Neural progenitor cell (in vitro differentiated cells): Measurements from ENCODE around the gene MTCL1. TPM values are rescaled to one million over a fixed set of nuclear protein-coding genes. Genes with fewer than 3 reads are reported as not detected.

Source experiments
- DNase-seq: peaks from one replicate; pipeline ENCODE4 v3.0.0-alpha.2; 2016; ENCODE audit warnings: low spot score
- H2AFZ ChIP-seq: fragments of 200-600 bp; sonication (generic); replicated peaks from 2 replicates; pipeline ENCODE4 v1.6.1; 2016; ENCODE audit warnings: antibody characterized with exemption
- H3F3A ChIP-seq: fragments of 200-600 bp; sonication (generic); 2 replicates; pipeline ENCODE4 v1.6.1; 2016; ENCODE audit warnings: antibody characterized with exemption, low read depth
- H3K27ac ChIP-seq: fragments of 200-600 bp; sonication (generic); 2 replicates; pipeline ENCODE4 v1.5.1; 2016; ENCODE audit warnings: mild to moderate bottlenecking
- H3K27me3 ChIP-seq: fragments of 200-600 bp; sonication (generic); 2 replicates; pipeline ENCODE4 v1.6.1; 2016; ENCODE audit warnings: mild to moderate bottlenecking, moderate library complexity
- H3K36me3 ChIP-seq: fragments of 200-600 bp; sonication (generic); 2 replicates; pipeline ENCODE4 v1.5.1; 2016
- H3K4me1 ChIP-seq: fragments of 200-600 bp; sonication (generic); 2 replicates; pipeline ENCODE4 v1.6.1; 2016; ENCODE audit warnings: mixed run types
- H3K4me2 ChIP-seq: fragments of 200-600 bp; sonication (generic); 2 replicates; pipeline ENCODE4 v1.6.1; 2016
- H3K4me3 ChIP-seq: fragments of 200-600 bp; sonication (generic); 2 replicates; pipeline ENCODE4 v1.5.1; 2016
- H3K79me2 ChIP-seq: fragments of 200-600 bp; sonication (generic); 2 replicates; pipeline ENCODE4 v1.6.1; 2016; ENCODE audit warnings: low read depth
- H3K9ac ChIP-seq: fragments of 200-600 bp; sonication (generic); 2 replicates; pipeline ENCODE4 v1.6.1; 2016
- H3K9me3 ChIP-seq: fragments of 200-600 bp; sonication (generic); 2 replicates; pipeline ENCODE4 v1.5.1; 2016; ENCODE audit warnings: low read depth
- H4K20me1 ChIP-seq: fragments of 200-600 bp; sonication (generic); 2 replicates; pipeline ENCODE4 v1.6.1; 2016; ENCODE audit warnings: low read depth
- H3K27ac Mint-ChIP-seq: 3 replicates; pipeline ENCODE4 v1.8.0; 2021; ENCODE audit warnings: mixed read lengths
- H3K27me3 Mint-ChIP-seq: 2 replicates; pipeline ENCODE4 v1.8.0; 2022; ENCODE audit warnings: low read depth, mild to moderate bottlenecking, inconsistent platforms, moderate library complexity, mixed read lengths; ENCODE audit not compliant: insufficient read depth
- H3K36me3 Mint-ChIP-seq: 3 replicates; pipeline ENCODE4 v1.8.0; 2021; ENCODE audit warnings: mixed read lengths
- H3K4me1 Mint-ChIP-seq: 3 replicates; pipeline ENCODE4 v1.8.0; 2021; ENCODE audit warnings: mixed read lengths
- H3K4me3 Mint-ChIP-seq: 3 replicates; pipeline ENCODE4 v1.8.0; 2021; ENCODE audit warnings: mild to moderate bottlenecking, moderate library complexity, mixed read lengths
- H3K9me3 Mint-ChIP-seq: 3 replicates; pipeline ENCODE4 v1.8.0; 2020; ENCODE audit warnings: mixed read lengths
- EZH2 ChIP-seq: fragments of 200-600 bp; sonication (generic); IDR thresholded peaks from 2 replicates; pipeline ENCODE4 v1.6.1; 2017; ENCODE audit warnings: antibody characterized with exemption, mild to moderate bottlenecking, moderate library complexity
- EZH2phosphoT487 ChIP-seq: fragments of 200-600 bp; sonication (generic); IDR thresholded peaks from 2 replicates; pipeline ENCODE4 v1.6.1; 2017; ENCODE audit warnings: antibody characterized with exemption
- total RNA-seq: library from RNA; depleted of rRNA; stranded (reverse); fragments of >200 nt; gene quantifications from 2 replicates; pipeline ENCODE4 v1.2.3, GENCODE V29; 2015; ENCODE audit warnings: low replicate concordance
- TF ChIP-seq, protein P1 (sequence below): fragments of 200-600 bp; sonication (generic); IDR thresholded peaks from 2 replicates; pipeline ENCODE4 v1.5.1; 2017; ENCODE audit warnings: antibody characterized with exemption, mild to moderate bottlenecking

The MTCL1 gene
- total RNA-seq, 1 donor from 2014 or later = 36.9 TPM

DNA sequence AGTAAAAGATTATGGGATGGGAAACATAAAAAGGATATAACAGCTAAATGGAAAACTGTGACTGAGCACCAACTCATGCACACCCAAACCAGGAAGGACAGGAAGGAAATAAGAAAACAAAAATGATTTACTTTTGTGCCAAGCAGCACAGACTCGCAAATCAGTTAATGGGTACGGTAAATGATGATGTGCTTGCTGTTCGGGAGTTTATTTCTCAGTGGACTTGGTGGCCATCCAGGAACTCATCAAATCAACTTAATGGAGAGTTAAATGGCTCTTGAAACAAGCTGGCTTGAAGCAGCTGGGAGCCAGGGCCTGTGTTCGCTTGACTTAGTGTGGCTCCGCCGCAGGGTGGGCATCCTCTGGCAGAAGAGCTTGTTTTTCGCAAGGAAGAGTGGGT lies 36.2 kb downstream of the MTCL1 start:
- H3K36me3 ChIP-seq = peaks cover 4% of the 10 kb centered on the region
- H2AFZ ChIP-seq = no peak overlapping the region
- TF ChIP-seq EZH2phosphoT487 = no peak
- TF ChIP-seq, protein P1, sequence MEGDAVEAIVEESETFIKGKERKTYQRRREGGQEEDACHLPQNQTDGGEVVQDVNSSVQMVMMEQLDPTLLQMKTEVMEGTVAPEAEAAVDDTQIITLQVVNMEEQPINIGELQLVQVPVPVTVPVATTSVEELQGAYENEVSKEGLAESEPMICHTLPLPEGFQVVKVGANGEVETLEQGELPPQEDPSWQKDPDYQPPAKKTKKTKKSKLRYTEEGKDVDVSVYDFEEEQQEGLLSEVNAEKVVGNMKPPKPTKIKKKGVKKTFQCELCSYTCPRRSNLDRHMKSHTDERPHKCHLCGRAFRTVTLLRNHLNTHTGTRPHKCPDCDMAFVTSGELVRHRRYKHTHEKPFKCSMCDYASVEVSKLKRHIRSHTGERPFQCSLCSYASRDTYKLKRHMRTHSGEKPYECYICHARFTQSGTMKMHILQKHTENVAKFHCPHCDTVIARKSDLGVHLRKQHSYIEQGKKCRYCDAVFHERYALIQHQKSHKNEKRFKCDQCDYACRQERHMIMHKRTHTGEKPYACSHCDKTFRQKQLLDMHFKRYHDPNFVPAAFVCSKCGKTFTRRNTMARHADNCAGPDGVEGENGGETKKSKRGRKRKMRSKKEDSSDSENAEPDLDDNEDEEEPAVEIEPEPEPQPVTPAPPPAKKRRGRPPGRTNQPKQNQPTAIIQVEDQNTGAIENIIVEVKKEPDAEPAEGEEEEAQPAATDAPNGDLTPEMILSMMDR = no peak
- TF ChIP-seq EZH2 = no peak
- no peaks in the 10 kb centered on the region for H3K9me3 Mint-ChIP-seq
- no peak overlapping the region for H3K4me3 Mint-ChIP-seq
- H3K27me3 Mint-ChIP-seq = peaks cover 2% of the 10 kb centered on the region
- H3K27me3 ChIP-seq = no peaks in the 10 kb centered on the region
- peak overlapping the region; percentile 66 for H3K27ac ChIP-seq
- no peak for DNase-seq
- peaks cover 19% of the 10 kb centered on the region for H4K20me1 ChIP-seq
- no peak overlapping the region for H3K27ac Mint-ChIP-seq
- H3K36me3 Mint-ChIP-seq = peaks cover 5% of the 10 kb centered on the region
- H3K4me1 Mint-ChIP-seq = no peaks in the 10 kb centered on the region
- H3K4me1 ChIP-seq = peaks cover 13% of the 10 kb centered on the region
- no peak overlapping the region for H3K4me3 ChIP-seq
- H3F3A ChIP-seq = peaks cover 6% of the 10 kb centered on the region
- no peaks in the 10 kb centered on the region for H3K9me3 ChIP-seq
- H3K4me2 ChIP-seq = peak overlapping the region; percentile 56
- no peak overlapping the region for H3K9ac ChIP-seq
- peaks cover 70% of the 10 kb centered on the region for H3K79me2 ChIP-seq

DNA sequence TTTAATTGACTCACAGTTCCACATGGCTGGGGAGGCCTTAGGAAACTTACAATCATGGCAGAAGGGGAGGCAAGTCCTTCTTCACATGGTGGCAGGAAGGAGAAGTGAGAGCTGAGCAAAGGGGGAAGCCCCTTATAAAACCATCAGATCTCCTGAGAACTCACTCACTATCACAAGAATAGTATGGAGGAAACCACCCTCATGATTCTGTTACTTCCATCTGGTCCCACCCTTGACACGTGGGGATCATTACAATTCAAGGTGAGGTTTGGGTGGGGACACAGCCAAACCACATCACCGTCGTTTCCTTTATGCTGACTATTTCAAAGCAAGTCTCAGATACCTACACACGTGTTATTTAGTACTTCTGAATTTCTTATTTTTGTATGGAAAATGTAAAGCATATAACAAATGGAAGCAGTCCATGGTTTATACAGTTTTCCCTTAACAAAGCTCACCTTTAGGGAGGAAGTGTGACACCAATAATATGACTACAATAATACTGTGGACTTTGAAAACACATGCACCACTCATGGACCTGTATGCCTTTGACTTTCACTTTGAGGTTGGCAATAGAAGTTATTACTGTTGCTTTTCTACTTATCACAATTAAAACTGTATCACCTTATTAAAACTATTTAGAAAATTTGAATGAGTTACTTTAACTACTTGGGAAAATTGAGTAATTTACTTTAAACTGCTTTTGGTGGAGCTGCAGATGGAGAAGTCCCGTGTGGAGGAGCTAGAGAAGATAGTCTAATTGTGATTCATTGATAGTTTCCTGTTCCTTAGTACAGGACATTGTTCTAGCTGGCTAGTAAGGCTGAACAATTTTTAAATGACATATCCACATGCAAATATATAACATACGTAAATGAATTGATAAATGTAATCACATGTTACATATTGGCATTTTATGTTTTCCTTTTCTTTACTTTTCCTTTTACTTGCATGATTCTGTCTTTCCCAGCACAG lies 37.3 kb downstream of the MTCL1 start:
- H3K4me1 ChIP-seq = peaks cover 13% of the 10 kb centered on the region
- no peak overlapping the region for H3K4me2 ChIP-seq
- H4K20me1 ChIP-seq = peaks cover 19% of the 10 kb centered on the region
- H3K9me3 Mint-ChIP-seq = no peaks in the 10 kb centered on the region
- no peak for DNase-seq
- no peaks in the 10 kb centered on the region for H3K27me3 ChIP-seq
- no peak overlapping the region for H3K27ac Mint-ChIP-seq
- peaks cover 4% of the 10 kb centered on the region for H3K36me3 ChIP-seq
- no peak overlapping the region for H3K9ac ChIP-seq
- no peak overlapping the region for H3K4me3 ChIP-seq
- no peak overlapping the region for H2AFZ ChIP-seq
- H3F3A ChIP-seq = peaks cover 6% of the 10 kb centered on the region
- H3K36me3 Mint-ChIP-seq = peaks cover 8% of the 10 kb centered on the region
- H3K9me3 ChIP-seq = no peaks in the 10 kb centered on the region
- no peak overlapping the region for H3K4me3 Mint-ChIP-seq
- H3K4me1 Mint-ChIP-seq = no peaks in the 10 kb centered on the region
- no peak for TF ChIP-seq EZH2phosphoT487
- TF ChIP-seq EZH2 = no peak
- peaks cover 73% of the 10 kb centered on the region for H3K79me2 ChIP-seq
- H3K27ac ChIP-seq = no peak overlapping the region
- peaks cover 2% of the 10 kb centered on the region for H3K27me3 Mint-ChIP-seq

DNA sequence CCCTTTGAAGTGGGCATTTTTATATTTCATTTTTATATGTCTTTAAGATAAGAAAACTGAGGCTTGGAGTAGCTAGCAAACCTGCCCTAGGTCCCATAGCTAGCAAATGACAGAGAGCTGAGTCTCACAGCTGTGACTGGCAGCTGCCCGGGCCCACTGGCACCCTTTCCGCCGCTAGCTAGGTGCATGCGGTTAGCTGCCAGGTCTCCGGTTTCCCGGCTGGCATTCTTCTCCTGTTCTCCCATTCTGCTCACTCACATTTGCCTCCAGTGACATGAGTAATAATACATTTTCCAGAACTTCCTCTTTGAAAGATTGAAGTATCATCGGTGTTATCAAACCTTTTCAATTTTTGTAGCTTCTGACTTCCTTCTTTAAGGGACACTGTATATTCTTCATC lies 38.7 kb downstream of the MTCL1 start:
- Histone ChIP-seq H3K79me2 (peaks cover 75% of the 10 kb centered on the region), H3K9me3 (no peaks in the 10 kb centered on the region), H3K9ac (no peak overlapping the region), H3K36me3 (peaks cover 4% of the 10 kb centered on the region), H3K4me1 (peaks cover 13% of the 10 kb centered on the region), H3F3A (peaks cover 6% of the 10 kb centered on the region), H4K20me1 (peaks cover 19% of the 10 kb centered on the region), H3K27me3 (no peaks in the 10 kb centered on the region), H2AFZ (no peak overlapping the region), H3K4me3 (no peak overlapping the region), H3K4me2 (no peak overlapping the region), H3K27ac (no peak overlapping the region)
- H3K4me3 Mint-ChIP-seq = no peak overlapping the region
- DNase-seq = no peak
- no peaks in the 10 kb centered on the region for H3K4me1 Mint-ChIP-seq
- H3K9me3 Mint-ChIP-seq = no peaks in the 10 kb centered on the region
- peaks cover 3% of the 10 kb centered on the region for H3K27me3 Mint-ChIP-seq
- no peak for TF ChIP-seq EZH2
- TF ChIP-seq EZH2phosphoT487 = no peak
- TF ChIP-seq, protein P1 = no peak
- peaks cover 10% of the 10 kb centered on the region for H3K36me3 Mint-ChIP-seq
- H3K27ac Mint-ChIP-seq = no peak overlapping the region

DNA sequence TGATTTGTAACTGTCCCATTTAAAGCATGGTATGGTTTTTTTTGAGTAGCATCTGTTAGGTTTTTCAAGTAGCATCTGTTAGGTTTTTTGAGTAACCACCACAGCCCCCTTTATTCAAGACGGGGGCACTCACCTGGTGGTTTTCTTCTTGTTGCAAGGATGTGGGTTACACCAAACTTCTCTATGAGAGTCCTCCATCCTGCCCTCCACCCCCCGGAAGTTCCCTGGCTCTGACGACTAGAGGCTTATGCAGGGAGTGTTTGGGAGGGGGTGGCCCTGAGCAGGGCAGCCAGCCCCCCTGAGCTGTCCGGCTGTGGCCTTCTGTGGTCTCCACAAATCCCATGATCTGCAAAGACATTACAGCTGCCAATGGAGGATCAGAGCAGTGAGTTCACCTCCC lies 39.3 kb downstream of the MTCL1 start:
- Mint-ChIP-seq H3K9me3 (no peaks in the 10 kb centered on the region), H3K36me3 (peaks cover 11% of the 10 kb centered on the region), H3K27me3 (peaks cover 3% of the 10 kb centered on the region), H3K4me3 (no peak overlapping the region), H3K27ac (no peak overlapping the region), H3K4me1 (no peaks in the 10 kb centered on the region)
- no peak overlapping the region for H3K9ac ChIP-seq
- no peak overlapping the region for H3K4me2 ChIP-seq
- no peak overlapping the region for H2AFZ ChIP-seq
- peaks cover 77% of the 10 kb centered on the region for H3K79me2 ChIP-seq
- TF ChIP-seq, protein P1 = no peak
- TF ChIP-seq EZH2phosphoT487 (no peak), EZH2 (no peak)
- H3K27me3 ChIP-seq = no peaks in the 10 kb centered on the region
- peaks cover 19% of the 10 kb centered on the region for H4K20me1 ChIP-seq
- DNase-seq = no peak
- H3K36me3 ChIP-seq = peaks cover 4% of the 10 kb centered on the region
- no peak overlapping the region for H3K4me3 ChIP-seq
- H3F3A ChIP-seq = peaks cover 6% of the 10 kb centered on the region
- no peaks in the 10 kb centered on the region for H3K9me3 ChIP-seq
- H3K4me1 ChIP-seq = peaks cover 13% of the 10 kb centered on the region
- no peak overlapping the region for H3K27ac ChIP-seq
